Activated T-cell treated with anti-CD3 and anti-CD28 coated beads for 24 hours (primary cell): Measurements from ENCODE around the gene WNT11.

Experiments used
- DNase-seq: peaks from one replicate; pipeline ENCODE4 v3.0.0-alpha.2; 2020; ENCODE audit warnings: low read depth

The WNT11 gene

DNA sequence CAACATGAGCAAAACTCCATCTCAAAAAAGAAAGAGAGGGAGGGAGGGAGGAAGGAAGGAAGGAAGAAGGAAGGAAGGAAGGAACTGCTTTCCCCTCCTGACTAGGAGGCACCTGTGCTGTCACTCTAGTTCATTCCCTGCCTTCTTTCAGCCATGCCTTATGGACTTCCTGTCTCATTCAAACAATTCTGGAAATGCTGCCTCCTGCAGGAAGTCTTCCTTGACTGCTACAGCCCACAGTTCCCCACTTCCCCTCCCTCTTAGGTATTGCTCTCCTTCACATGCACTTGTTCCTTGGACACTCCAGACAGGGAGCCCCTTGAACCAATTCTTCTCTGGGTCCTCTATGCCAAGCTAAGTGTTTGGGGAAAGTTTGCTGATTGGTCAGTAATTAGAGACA lies 31.6 kb upstream of the WNT11 start:
- DNase-seq, result no peak

GRCh38 chr11:76237000-76237649 lies 30.8 kb upstream of the WNT11 start:
- no peak for DNase-seq

DNA sequence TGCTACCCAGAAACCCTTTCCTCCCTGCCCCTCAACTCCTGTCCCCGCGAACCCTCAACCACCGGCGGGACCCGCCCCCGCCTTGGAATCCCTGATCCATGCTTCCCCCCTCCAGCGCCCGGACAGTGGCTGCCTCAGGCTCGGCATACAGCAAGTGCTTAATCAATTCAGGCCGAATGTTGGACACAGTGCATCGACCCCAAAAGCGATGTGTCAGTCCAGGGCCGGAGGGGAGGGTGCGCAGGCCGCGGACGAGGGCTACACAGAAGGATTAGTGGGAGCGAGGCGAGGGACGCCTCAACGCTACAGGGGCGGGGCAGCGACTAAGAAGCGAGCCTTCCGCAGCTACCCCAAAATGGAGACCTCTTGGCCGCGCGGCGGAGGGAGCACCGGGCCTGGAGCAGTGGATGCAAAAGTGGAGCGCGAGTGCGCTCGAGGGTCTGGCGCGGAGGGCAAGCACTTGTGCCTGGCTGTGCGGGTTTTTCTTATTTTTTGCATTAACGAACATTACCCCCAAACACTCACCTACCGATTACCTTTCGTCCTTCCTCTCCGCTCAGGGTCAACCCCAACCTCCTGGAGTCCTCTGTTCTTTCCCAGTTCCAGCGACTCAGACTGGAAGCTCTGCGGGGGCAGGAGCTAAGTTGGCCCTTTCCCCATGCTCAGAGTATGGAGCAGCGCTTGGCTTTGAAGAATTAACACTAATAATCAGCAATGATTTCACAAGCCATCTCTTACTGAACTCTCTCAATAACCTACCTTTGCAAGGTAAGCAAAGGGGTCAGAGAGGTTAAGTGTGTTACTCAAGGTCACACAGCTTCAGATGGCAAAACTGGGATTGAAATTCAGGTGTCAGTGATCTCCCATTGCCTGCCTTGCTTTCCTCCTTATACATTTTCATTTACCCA lies 30.0 kb upstream of the WNT11 start:
- DNase-seq, result peak; percentile 30

DNA sequence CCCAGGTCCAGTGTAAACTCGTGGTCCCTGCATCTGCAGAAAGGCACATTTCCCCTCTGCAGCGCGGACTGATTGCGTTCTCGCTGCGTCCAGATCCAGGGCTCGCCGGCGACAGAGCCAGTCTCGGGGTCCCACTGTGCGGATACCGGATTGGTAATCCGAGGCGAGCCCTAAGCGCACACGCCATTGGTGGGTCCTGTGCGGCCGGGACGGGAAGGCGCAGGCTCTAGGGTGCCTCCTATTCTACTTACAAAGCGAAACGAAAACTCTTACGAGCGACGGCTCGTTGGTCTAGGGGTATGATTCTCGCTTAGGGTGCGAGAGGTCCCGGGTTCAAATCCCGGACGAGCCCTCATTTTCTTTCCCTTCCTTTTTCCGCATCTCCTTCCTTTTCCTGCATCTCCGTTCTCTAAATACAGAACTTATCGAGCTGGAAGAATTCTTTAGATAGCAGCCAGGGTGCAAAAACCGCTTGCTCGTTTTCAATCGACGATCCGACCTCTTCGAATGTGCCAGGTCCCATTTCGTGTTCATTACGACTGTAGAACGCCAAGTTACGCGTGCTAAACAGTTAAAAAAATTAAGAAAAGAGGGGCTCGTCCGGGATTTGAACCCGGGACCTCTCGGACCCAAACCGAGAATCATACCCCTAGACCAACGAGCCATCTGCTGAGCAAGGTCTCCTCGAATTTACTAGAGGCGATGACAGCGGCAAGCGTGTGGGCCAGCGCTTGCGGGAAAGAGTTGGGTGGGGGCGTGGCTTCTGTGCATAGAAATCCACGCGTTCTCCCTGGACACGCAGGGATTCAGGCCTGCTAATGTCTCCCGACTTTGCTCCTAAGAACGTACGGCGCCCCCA lies 29.2 kb upstream of the WNT11 start:
- peak; percentile 91 for DNase-seq

DNA sequence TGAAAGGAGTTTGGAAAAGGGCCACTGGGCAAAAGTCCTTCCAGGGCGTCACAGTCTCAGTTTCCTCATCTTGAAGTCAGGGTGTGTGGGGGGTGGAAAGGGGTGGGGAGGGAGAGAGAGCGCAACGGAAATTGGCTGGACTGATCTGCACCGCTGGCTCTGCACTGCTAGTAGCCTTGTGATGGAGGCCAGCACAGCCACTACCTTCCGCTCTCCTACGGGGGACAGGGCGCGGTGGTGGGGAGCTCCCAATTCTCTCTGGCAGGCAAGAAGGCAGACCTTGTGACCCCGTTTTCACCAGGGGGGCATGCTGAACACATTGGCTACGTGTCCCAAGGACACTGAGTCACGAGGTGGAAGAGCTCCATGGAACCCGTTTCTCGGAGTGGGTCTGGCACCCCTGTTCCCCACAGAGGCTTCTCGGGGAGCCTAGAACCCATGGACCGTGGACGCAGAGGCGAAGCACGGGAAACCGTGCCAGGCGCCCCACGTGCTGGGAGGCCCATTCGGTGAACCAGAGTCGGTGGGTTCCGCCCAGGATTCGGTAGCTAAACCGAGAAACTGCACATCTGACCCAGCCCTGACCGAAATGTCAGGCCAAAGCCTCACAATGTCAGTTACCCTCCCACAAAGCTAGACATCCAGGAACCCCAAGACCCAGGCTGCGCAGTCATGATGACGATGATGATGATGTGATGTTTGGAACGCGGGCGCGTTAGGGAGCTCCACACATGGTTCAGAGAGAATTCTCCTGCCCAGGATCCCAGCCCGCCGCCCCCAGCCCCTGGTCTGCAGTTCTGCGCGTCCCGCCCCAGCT lies 28.3 kb upstream of the WNT11 start:
- peak; percentile 41 for DNase-seq

GRCh38 chr11:76234021-76234415 lies 27.7 kb upstream of the WNT11 start:
- DNase-seq, result no peak

- DNase-seq, result no peak
Observed at GRCh38 chr11:76233196-76233921, 27.1 kb upstream of the WNT11 start.

DNA sequence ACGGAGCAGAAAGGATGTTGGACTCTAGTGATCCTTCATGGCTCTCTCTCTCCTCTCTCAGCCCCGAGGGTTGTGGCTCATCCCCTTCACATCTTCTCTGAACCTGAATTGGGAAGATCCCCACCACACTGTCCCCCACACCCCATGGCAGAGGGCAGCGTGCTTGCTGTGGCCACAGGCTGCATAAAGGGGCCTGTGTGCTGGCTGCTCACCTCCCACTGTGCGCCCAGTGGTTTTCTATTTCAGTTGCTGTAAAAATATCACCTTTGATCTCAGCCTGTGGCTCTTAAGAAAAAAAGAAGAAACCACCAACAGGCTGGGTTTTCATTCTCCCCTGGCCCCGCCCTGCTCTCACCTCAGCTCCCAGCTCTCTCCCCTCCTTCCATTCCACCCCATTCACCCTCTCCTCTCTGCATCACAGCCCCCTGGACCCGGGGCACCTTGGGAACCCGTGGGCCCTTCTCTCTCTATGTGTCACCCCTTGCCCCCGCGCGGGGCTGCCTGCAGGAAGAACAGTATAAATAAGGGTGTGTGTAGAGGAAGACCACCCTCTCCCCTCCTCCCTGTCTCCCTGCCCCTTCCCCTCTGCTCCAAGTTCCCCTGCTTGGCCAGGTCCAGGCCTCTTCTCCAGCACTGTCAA lies 25.8 kb upstream of the WNT11 start:
- no peak for DNase-seq

- no peak for DNase-seq
Observed at GRCh38 chr11:76231121-76231738, 24.9 kb upstream of the WNT11 start.

- DNase-seq, result no peak
Observed at GRCh38 chr11:76230392-76230791, 24.1 kb upstream of the WNT11 start.

- DNase-seq, result no peak
Observed at GRCh38 chr11:76229690-76230240, 23.5 kb upstream of the WNT11 start.

- DNase-seq, result no peak
Observed at GRCh38 chr11:76228875-76229149, 22.5 kb upstream of the WNT11 start.

DNA sequence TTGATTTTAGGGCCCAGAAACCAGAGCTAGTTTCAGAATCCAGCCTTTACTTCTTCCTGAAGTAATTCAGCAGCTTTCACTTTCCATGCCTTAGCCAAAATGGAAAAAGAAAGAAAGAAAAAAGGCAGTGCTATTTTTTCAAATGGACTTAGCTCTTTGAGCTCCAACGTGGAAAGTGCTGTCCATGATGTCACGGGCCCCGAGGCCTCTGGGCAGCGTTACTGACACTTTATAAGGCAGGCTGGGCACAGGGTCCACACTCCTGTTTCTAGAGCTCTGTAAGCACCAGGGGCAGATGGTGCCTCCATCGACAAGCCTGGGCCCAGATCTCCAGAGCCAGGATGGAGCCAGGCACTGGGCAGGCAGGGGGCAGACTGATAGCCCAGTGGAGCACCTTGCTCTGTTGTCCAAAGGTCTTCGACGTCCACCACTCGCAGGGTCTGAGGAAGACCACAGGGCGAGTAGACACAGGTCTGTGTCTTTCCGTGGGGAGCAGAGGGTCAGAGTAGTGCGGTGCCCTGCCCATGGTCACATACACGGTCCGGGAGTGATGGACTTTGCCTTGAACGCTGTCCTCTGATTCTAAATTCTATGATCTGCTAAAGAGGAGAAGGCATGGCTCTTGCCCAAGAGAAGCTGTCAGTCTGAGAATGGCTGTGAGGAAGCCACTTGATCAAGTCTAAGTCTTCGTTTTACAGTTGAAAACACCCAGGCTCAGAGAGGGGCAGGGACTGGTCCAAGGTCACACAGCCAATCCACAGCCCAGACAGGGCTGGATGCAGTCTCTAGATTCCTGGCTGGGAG lies 22.0 kb upstream of the WNT11 start:
- DNase-seq, result no peak

GRCh38 chr11:76226626-76227025 lies 20.3 kb upstream of the WNT11 start:
- DNase-seq, result no peak

DNA sequence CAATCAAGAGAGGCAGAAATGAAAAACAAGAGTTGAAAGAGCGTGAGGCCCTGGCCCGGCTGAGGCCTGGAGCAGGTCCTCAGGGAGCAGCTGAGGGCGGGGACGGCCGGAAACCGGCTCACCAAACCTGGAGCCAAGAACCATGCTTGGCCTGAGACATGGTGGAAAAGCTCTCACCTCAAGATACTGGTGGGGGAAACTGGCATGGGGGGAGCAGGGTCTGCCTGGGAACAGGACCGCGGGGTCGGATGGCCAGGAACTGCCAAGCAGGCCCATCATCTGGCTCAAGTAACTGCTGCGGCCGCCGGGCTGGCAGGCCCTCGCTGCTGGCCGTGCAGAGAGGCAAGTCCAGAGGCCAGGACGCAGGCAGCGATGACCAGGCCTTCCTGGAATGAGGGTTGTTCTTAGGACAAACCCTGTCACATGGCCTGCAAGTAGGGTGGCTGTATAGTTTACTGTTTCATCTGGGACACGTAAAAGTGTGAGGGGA lies 18.9 kb upstream of the WNT11 start:
- no peak for DNase-seq

DNA sequence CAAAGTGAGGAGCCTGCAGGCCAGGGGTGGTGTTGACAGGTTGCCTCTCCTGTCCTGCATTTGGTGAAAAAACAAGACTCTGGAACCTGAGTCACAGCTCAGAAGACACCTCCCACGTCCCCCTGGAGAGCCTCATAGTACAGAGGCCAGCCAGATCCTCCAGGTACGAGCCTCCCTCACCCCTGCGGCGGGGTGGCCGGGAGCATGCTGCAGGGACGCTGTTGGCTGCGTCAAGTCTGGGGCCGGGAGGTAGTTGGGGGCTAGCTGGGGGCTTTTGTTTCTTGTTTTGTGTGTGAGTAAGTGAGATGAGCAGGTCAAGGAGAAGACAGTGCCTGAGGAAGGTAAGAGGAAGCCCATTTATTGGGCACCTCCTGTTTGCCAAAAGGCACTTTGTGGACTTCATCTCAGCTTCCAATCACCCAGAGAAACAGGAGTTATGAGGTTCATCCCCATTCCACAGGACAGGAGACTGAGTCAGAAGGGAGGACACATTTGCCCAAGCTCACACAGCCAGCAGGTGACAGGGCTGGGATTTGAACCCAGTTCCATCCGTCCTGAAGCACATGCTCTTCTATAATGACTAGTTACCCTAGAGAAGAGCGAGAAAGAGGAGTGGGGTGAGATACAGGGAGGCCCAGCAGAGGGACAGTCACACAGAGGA lies 18.3 kb upstream of the WNT11 start:
- DNase-seq, result no peak

DNA sequence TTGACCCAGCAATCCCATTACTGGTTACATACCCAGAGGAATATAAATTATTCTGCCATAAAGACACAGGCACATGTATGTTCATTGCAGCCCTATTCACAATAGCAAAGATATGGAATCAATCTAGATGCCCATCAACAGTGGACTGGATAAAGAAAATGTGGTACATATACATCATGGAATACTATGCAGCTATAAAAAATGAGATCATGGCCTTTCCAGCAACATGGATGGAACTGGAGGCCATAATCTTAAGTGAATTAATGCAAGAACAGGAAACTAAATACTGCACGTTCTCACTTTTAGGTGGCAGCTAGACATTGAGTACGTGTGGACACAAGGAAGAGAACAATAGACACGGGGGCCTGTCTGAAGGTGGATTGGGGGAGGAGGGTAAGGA lies 15.1 kb upstream of the WNT11 start:
- DNase-seq, result no peak

GRCh38 chr11:76219243-76219642 lies 12.9 kb upstream of the WNT11 start:
- no peak for DNase-seq
